GM19025 (cell line): ENCODE data around the gene CITED1.
A peak's percentile ranks its signal among the peaks of the same experiment; 100 is the strongest.
"Not testable (repeated sequence)": the region's sequence is repeated elsewhere in the genome, so short reads cannot be mapped to it uniquely, and the experiment has no call there.

ENCODE experiments used
- ATAC-seq: cut with Tn5 transposase; IDR thresholded peaks from one replicate; pipeline ENCODE4 v1.9.1; 2021; ENCODE audit warnings: mild to moderate bottlenecking, low read depth, moderate library complexity; ENCODE audit not compliant: unreplicated experiment

The CITED1 gene

GRCh38 chrX:72305286-72306084 lies at the start of gene CITED1:
CITED1 (minus strand) TSS chrX:72305914; CDS start chrX:72302869, 3,045 bp downstream.
- ATAC-seq = no peak

DNA sequence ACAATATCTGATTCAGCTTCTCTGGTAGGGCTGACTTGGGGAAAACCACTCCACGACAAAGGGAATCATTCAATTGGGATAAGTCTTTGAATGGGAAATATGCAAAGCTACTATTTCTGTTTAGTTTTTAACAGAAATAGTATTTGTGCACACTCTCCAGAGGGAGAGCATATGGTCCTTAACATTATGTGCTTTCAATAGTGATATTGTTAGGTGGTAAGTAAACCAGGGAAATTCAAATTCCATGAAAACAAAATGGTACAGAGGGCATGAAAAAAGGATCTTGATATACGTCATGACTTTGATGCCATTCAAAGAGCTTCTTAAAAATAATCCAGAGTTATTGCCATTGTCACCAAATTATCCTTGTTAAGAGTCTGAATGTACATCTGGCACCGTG lies 47.1 kb upstream of the CITED1 start:
- ATAC-seq = no peak

DNA sequence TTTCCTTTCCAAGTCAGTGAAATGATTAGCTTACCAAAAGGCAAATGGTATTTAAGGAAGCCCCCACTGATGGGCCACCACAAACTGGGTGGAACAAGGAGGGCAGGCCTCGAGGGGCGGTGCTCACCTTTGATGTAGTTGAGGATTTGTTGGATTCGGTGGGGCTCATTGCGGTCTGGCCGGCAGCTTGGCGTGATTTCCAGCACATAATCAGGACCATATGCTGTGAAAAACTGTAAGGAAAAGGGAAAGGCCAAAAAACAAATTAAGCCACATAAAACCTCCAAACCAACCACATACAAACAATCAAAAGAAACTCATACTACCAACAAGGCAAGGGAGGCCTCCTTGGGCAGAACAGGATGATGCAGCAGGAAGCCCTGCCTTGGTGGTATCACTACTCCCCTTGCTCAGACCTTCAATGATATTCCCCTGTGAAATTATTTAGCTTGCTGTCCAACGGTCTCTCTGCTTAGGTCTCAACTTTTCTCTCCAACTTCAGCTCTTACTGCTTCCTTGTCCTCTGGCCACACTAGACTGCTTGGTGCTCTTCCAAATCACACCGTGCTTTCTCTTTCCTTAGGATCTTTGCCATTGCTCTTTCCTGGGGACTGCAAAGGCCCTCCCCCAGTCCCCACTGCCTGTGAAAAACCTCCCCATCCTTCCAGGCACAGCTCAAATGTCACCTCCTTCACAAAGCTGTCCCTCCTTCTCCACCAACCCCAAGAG lies 46.1 kb upstream of the CITED1 start:
- ATAC-seq = no peak

- peak; percentile 93 for ATAC-seq
Observed at GRCh38 chrX:72349190-72349589, 43.5 kb upstream of the CITED1 start.

DNA sequence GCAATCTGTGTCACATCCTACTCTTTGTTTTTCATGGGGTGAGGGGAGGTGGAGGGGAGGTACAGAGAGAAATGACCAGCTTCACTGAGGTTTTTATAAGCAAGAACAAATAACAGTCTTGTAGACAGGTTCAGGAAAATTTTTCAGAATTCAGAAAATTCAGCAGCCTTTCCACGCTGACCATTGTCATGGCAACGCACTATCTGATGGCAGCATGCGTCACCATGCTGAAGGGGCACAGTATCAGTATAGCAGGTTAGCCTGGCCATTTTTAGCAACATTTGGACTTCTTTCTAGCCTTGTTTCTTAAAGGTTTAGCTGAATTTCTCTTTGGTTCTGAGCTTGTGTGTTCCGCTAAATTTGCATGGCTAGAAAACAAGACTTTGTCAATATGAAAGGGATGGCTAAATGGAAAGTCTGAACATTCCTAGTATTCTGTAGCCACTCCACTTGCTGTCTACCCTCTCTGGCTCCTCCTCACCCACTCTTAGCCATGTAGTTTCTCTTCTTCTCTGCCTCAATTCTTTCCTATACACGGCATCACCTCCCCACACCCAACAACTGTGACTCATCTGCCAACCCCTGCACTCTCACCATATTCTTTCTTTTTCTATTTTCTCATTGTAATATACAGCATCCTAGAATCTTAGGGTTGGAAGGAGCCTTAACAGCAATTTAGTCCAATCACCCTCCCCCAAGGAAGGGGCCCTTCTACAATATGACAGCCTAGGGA lies 42.7 kb upstream of the CITED1 start:
- ATAC-seq = no peak

DNA sequence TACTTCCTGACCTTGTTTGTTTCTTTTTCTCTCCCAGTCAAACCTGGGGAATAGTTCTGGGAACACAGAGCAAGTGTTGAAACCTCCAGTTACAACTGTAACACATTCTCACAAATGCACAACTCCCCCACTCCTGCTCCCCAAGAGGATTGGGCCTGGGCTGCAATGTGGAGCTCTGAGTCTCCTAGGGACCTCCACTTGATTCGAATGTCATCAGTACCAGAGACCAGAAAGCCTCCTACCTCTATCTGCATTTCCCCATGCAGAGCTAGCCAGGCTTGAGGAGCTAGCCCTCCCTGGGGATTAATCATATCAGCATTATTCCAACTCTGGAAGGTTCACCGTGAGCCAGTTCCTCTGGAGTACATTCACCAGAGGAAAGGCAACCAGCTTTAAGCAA lies 41.7 kb upstream of the CITED1 start:
- no peak for ATAC-seq

DNA sequence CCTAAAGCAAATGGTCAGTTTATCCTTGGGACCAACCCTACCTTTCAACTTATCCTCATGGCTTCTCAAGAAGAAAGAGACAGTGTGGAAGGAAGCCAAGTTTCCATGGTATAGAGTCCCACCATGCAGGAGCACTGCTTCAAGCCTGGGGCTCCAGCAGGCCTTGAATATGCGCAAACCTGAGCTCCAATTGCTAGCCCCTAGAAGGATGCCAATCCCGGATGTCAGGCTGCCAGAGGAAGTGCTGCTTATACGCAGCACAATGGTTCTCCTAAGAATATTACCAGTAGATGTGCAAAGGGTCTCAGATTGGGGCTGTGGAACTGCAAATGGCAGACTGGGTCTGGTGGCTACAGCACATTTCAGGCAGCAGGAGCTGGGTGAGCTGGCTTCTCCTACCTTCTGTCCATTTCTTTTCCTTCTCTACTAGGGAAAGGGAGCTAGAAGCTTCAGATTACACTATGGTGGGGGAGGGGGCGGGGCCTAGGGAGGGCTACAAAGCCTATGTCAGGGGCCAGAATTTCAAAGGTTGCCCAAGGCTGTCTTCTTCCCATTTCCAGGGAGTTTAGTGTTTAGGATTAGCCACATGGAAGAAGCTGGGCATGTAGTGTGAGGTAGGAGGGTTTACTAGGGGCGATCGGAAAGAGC lies 40.7 kb upstream of the CITED1 start:
- no peak for ATAC-seq

DNA sequence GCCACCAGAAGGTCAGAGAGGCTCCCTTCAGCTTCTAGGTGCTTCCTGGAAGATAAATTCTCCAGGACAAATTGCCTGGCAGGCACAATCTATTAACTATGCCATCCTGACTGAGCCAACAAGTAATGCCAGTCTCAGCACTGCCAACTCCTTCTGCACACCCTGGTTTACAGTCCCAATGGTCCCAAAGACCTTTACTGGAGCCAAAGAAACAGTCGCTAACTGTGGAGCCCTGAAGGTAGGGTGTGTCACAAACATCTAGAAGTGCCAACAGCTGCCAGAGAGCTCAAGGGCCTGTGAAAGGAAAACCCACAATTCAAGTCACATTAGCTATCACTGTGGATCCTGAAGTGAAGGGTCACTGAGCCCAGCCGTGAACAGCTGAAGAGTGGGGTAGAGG lies 34.9 kb upstream of the CITED1 start:
- ATAC-seq = no peak

DNA sequence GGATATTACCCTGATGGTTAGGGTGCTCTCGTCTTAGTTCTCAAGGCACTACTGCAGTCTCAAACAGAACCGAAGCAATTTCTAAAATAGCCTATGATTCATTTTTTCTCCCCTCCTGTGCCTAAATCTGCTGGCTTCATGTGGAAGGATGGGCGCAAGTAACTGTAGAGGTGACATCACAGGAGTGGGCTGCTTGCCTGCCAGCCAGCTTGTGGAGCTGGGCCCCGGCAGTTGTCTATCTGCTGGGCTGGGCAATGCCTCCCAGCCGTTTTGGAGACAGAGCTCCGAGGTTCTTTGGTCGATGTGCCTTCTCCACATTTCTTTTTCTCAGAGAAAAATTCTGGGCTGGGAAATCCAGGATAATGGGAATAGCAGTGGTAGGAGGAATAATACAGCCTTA lies 34.3 kb upstream of the CITED1 start:
- no peak for ATAC-seq

DNA sequence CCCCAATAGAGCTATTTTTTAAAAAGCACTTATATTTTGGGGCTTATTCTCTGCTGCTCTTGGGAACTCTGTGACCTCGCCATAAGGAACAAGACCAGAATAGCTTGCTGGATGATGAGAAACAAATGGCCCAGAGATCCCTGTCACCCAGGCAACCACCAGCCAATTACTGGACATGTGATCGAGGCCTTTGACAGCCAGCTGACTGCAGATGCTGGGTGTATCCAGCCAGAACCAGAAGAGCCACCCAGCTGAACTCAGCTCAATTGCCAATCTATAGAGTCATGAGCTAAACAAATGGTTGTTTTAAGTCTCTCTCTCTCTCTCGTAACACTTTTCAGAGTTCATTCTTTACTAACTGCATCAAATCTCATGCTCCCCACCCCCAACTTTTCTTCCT lies 24.4 kb upstream of the CITED1 start:
- ATAC-seq = no peak

DNA sequence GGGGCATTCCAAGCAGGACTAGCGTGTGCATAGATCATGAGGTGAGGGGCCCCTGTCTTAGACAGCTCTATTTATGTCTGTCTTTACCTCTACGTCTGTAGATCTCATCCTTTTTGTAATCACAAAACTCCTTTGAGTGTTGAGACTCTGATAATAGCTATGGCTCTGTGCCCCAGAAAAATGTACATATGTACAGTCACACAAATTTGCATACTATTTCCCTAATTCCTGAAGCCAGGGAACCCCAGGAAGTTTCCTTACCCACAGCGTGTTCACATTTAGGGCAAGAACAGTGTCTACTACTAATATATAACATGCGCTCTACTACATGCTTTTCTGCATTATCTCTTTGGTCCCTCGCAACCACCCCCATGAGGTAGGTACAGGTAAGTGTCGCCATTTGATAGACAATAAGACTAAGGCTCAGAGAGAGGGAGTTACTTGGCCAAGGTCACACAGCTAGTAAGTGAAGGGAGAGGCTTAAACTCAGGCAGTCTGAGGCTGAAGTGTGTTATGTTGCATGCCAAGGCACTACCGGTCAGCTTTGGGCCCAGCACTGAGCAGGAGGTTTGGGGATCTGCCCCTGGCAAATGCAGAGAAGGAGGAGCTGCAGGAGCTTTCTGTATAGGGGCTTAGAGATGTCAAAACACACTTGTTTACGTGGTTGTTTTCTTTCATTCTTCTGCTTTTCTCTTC lies 21.0 kb upstream of the CITED1 start:
- ATAC-seq = no peak

GRCh38 chrX:72319651-72320050 lies 13.9 kb upstream of the CITED1 start:
- not testable (repeated sequence) for ATAC-seq

DNA sequence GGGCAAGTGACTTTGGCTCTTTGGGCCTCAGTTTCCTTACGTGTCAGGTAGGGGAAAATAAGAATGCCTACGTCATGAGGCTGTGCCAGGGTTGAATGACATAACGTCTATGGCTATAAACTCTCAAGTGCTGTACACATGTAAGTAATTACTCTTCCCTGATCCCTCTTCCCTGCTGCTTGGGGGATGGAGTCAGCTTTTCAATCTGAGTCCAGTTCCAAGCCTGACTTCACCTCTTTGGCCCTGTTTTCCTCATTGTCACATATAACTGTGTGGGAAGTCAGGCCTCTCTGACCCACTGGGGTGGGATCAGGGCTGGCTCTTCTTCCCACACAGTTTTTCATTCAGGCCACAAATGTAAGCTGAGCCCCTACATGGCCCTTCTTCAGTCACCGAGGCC lies 11.4 kb upstream of the CITED1 start:
- ATAC-seq = no peak

DNA sequence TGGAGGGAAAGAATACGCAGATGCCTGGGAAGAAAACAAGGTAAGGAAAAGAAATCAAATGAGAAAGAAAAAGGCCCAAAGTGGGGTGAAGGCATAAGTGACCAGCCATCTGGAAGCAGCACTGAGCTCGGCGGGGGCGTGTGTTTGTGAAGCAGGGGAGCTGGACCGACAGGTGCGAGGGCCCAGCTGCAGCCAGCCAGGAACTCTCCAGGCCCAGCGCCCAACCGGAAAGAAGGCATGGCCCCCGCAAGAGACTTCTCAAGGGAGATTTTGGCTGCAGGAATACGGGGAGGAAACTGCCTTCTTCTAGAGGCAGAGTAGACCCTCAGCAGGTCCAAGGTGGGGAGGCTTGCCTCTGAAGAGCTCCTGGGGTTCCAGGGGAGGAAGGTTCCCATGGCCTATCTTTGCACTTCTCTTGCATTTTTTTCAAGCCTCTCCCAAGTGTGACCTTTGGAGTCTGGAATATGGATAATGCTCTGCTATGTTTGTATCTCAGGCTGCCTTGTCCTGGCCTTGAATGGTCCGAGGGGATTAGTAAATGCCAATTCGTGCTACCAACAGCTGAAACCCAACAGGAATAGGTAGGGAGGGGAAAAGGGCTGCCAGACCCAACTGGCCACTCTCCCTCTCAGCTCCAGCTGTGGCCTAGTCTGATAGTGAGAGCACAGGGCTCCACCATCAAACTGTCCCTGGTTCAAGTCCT lies 10.8 kb upstream of the CITED1 start:
- no peak for ATAC-seq

DNA sequence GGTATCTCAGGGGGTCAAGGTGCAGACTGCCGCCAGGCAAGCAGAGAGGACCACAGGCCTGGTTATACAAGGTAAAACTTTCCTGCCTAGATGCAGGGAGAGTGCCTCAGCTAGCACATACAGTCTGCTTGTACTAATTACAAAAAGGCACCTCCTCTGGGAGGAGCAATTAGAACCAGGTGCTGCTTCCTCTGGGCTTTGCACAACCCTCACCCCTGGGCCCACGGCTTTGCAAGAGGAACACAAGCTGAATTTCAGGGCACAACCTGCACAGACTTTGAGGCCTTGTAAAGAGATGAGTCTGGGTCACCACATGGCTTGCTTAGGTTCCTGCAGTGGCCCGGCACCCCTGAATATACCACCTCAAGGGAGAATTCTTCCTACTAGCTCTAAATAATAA lies 9.2 kb upstream of the CITED1 start:
- ATAC-seq = no peak

DNA sequence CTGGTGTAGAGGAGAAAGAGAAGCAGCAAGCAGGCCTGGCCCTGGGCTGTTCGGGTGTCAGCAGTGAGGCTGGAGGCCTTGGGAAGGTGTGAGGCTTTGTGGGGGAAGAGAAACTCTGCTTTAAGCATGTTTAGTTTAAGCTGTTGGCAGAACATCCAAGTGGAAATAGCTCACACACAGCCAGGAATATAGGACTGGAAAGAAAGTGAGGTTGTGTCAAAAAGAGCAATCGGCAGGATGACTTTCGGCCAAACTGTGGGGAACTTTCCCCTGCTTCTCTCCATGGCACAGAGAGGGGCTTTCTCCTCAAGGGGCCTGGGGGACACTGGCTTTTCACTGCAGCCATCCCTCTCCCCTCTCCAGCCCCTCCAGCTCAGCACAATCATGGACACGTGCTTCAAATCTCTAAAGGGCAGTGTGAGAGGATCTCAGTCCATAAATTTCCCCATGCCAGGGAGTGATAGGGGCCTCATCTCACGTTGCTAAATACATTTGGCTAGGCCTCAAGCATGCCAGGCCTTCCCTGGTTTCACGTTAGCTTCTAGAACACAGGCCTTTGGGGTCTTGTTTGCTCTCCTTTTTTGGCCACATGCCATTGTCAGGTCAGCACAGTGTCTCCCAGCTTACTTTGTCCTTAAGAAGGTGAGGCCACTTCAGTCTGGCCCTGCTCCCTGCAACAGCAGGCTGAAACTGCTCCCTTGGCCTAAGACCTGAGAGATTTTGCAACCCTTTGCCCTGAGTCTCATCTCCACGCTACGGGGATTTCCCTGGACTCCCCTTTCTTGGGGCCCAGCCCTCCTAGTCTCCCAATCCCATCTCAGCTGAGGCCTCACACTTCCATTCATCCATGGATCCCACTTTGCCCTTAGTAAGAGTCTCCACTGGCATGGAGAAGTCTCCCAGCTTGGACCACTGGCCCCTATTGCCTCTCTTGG lies 8.3 kb upstream of the CITED1 start:
- ATAC-seq = no peak

- ATAC-seq = no peak
Observed at GRCh38 chrX:72312311-72312940, 6.7 kb upstream of the CITED1 start.
